Epithelial cell of prostate (primary cell): Measurements from ENCODE around the gene CCS.
A peak's percentile ranks its signal among the peaks of the same experiment; 100 is the strongest.
"Not testable (repeated sequence)": the region's sequence is repeated elsewhere in the genome, so short reads cannot be mapped to it uniquely, and the experiment has no call there.

Source experiments
- DNase-seq: peaks from one replicate; pipeline ENCODE4 v3.0.0-alpha.2; 2011; ENCODE audit warnings: low read depth, low spot score
- H3K27ac ChIP-seq: fragments of 450-650 bp; 2 replicates; pipeline ENCODE4 v1.5.1; 2017; ENCODE audit warnings: mild to moderate bottlenecking

The CCS gene

DNA sequence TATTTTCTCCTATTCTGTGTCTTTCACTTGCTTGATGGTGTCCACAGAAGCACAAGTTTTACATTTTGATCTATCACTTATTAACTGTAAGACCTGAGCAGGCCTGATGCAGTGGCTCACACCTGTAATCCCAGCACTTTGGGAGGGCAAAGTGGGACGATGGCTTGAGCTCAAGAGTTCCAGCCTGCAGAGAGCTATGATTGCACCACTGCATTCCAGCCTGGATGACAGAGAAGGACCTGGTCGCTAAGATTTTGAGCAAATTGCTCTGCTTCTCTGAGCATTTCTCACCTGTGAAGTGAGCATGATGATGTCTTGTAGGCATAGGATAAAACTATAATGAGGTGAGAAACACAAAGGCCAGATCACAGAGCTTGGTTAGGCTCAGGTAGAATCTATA lies 6.8 kb upstream of the CCS start:
- no peak for DNase-seq

DNA sequence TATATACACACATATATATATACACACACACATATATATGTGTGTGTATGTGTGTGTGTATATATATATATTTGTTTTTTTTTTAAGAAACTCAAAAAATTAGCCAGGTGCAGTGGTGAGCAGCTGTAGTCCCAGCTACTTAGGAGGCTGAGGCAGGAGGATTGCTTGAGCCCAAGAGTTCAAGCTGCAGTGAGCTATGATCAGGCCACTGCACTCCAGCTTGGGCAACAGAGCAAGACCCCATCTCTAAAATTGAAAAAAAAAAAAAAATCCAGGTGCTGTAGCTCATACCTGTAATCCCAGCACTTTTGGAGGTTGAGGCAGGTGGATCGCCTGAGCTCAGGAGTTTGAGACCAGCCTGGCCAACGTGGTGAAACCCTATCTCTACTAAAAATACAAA lies 3.7 kb upstream of the CCS start:
- not testable (repeated sequence) for DNase-seq, H3K27ac ChIP-seq

More for the DNA sequence above, 6.8 kb upstream of the CCS start:
- H3K27ac ChIP-seq, result no peak overlapping the region

DNA sequence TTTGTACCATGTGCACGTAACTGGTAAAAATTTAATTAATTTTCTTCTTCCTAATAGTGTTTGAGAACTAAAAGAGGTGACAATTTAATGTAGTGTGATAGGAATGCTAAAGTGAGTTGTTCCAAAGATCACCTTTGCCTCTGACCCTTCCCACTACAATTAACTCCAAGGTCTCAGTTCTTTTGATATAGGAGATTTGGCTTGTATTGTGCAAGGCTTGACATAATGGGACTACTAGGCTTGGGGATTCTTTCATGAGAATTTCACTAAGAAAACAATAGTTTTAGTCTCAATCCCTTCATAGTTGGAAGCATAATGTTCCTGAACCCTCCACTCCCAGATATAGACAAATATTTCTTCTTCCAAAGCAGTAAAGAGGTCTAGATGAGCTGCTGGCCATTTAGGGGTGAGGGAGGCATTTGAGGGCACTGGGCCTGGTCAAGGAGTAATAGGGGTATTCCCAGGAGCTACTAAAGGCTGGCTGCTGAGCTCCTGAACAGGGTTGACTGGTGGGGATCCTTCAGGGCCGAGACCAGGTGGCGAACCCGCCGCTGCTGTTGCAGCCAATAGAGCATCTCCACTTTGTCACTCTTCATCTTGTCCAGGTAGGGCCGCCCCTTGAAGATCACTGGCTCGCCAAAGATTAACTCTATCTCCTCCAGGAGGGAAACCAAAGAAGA lies 2.8 kb upstream of the CCS start:
- no peak overlapping the region for H3K27ac ChIP-seq
- DNase-seq, result no peak

DNA sequence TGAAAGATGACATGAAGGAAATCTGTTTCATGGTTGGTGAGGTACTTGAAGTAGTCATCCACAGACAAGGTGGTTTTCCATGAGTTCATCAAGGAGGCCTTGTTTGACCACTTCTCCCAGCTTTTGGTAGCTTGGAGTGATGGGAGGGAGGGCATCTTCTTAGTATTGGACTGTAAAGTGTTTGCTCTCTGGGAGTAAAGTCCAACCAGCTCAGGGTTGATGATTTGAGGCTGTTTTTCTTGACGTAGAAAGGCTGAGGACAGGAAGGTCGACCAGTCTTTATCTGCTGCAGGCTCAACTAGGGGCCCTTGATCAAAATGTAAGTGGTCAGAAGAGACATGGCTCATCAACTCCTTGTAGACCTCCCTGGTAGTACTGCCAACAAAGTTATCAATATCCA lies 1.8 kb upstream of the CCS start:
- no peak for DNase-seq

DNA sequence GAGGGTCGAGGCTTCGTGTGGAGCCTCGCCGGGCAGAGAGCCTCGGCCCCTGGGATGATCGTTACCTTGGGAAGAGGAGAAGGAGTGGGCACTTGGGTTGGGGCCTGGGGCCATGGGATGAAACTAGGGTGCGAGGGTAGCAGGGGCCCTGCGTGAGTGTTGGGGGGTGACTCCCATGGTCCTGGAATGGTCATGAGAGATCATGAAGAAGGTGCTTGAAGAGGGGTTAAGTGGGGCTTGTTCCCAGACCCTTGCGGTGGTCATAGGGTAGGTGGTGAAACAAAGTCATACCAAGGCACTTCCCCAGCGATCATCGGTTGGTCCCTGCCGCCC lies 284 bp downstream of the CCS start:
- no peak for DNase-seq
- peak overlapping the region; percentile 18 for H3K27ac ChIP-seq

More for the DNA sequence above, 1.8 kb upstream of the CCS start:
- H3K27ac ChIP-seq, result no peak overlapping the region

DNA sequence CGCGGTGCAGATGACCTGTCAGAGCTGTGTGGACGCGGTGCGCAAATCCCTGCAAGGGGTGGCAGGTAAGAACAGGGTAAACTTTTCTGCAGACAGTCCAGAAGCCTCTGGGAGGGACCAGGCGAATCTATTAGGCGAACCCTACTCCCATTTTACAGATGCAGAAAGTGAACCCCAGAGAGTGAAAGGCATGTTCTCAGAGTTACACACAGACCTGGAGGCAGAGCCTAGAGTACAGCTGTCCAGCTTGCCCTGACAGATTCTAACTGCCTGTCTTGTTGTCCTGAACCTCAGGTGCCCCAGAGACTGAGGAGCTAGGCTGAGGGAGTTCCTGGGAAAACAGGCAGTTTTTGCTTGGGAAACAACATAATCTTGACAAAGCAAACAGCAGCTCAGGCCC lies 665 bp downstream of the CCS start:
- H3K27ac ChIP-seq, result no peak overlapping the region
- no peak for DNase-seq

DNA sequence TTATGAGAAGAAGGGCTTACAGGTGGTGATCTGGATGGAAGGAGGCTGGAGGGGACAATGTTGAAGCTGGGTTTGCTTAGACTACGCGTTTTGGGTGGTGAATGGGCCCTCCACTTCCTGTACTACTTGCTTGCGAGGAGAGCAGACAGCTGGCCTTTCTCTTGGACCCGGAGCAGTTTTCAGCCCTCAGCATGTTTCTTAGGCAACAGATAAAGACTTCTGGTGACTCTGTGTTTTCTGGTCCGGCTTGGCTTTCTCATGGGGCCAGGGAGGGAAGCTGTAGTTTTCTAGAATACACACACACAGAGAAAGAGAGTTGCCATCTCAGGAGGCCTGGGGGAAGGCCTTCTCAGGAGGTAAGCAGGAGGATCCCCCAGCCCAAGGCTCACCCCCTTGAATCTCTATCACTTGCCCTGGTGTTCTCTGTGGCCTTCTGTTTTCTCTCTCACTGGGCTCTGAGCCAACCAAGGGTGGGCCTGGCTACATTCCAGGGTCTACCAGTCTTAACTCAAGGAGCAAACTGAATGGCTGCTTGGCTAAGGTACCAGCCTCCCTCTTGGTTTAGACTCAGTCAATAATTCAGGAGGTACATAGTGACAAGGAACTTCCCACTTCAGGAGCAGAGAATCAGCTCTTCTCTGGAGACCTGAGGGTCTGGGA lies 2.4 kb downstream of the CCS start:
- no peak overlapping the region for H3K27ac ChIP-seq
- no peak for DNase-seq

DNA sequence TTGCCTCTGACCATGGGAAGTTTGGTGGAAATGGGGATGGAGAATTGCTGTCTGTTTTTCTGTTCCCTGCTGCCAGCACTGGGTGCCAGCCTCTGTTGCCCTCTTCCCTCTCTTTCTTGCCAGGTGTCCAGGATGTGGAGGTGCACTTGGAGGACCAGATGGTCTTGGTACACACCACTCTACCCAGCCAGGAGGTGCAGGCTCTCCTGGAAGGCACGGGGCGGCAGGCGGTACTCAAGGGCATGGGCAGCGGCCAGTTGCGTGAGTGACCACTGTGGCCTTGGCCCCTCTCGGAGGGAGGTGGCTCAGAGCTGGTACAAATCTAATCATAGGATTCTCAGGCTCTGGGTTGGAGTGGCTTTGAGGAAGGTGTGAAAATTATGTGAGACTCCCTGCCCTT lies 6.0 kb downstream of the CCS start:
- no peak for DNase-seq
- no peak overlapping the region for H3K27ac ChIP-seq

DNA sequence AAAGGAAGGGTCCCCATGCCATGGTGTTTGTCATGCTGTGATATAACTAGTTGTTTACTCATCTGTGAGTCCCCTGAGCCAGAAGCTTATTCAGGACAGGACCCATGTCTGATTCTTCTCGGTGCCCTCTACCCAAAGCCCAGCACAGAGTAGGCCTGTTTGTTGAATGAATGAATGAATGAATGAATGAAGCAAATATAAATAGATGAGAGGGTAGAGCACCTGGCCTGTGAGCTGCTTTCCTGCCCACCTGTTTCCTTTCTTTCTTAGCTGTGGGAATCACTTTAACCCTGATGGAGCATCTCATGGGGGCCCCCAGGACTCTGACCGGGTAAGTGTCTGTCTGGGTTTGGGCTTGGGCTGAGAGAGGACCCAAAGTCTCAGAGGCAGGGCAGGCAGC lies 7.2 kb downstream of the CCS start:
- no peak overlapping the region for H3K27ac ChIP-seq
- no peak for DNase-seq

DNA sequence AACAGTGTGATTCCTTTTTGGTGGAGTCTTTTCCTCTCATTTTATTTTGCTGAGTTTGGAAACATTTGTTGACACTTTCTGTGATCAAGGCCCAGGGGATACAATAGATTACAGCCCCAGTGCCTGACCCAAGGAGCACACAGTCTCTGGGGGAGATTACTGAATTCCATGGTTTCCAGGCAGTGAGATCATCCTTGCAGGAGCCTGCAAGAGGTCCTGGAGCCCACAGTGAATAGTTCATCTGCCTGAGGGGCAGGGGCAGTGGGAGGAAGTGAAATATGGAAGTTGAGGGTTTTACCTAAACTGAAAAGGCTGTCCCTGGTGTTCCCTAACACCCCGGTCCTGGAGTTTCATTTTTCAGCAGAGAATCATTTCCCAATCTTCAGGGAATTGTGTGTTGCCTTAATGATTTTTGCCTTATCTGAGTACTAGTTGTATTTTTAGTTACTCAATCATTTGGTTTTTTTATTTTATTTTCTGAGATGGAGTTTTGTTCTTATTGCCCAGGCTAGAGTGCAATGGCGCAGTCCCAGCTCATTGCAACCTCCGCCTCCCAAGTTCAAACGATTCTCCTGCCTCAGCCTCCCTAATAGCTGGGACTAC lies 7.7 kb downstream of the CCS start:
- no peak for DNase-seq
- H3K27ac ChIP-seq, result no peak overlapping the region

DNA sequence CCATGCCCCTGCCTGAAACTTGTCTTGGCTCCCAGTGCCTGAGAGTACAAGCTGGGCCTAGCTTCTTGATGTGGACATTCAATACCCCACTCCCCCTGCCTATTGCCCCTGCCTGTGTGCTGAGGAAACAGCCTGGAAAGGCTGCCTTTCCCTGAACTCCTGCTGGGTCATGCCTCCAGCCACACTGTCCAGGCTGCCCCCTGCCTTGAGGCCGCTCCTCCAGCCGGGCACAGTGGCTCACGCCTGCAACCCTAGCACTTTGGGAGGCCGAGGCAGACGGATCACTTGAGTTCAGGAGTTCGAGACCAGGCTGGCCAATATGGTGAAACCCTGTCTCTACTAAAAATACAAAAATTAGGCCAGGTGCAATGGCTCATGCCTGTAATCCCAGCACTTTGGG lies 10.1 kb downstream of the CCS start:
- no peak for DNase-seq
- H3K27ac ChIP-seq, result no peak overlapping the region

DNA sequence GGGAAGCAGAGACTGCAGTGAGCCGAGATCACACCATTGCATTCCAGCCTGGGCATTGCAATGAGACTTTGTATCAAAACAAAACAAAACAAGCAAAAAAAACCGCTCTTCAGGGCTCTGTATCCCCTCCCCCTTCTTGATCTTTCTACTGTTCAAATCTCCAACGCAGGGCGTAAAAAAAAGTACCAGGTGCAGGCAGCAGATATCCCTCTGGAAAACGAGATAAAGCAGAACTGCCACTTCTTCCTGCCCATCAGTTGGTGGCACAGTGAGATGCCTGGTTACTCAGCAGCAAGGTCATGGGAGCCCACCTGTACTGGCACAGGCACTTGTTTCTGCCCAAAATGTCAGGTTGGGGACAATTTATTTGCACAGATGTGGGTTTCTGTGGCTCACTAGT lies 11.2 kb downstream of the CCS start:
- no peak for DNase-seq
- no peak overlapping the region for H3K27ac ChIP-seq

DNA sequence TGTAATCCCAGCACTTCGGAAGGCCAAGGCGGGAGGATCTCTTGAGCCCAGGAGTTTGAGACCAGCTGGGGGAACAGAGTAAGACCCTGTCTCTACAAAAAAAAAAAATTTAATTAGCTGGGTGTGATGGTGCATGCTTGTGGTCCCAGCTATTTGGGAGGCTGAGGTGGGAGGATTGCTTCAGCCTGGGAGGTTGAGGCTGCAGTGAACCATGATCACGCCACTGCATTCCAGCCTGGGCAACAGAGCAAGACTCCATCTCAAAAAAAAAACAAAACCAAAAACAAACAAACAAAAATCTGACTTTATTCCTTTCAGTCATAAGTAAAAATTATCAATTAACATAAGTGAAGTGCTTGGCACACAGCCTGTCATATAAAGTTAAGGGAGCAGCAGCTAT lies 13.6 kb downstream of the CCS start:
- peak overlapping the region; percentile 84 for H3K27ac ChIP-seq
- not testable (repeated sequence) for DNase-seq

DNA sequence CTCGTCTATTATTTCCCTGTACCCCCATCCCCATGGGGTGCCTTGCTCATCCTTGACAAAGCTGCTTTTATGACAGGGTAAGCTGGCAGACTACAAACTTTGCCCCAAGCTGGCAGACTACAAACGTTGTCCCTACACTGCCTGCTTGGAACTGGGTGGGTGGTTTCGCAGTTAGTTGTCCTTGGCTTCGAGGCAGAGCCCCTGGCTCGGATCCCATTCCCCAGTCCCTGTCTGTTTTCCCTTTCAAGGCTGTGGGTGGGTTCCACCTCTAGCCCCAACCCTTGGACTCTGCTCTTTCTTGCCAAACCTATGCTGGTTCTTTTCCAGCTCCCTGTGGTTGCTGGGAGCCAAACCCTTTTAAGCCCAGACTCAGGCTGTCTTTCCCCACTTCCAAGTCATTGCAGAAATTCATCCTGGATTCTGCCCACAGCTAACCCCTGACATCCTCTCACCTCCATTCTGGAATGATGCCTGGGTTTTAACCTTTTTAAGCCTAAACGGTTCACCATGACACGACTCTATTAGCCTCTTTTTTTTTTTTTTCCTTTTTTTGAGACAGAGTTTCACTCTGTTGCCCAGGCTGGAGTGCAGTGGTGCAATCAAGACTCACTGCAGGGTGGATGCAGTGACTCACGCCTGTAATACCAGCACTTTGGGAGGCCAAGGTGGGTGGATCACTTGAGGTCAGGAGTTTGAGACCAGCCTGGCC lies 14.3 kb downstream of the CCS start:
- no peak for DNase-seq
- peak overlapping the region; percentile 84 for H3K27ac ChIP-seq

DNA sequence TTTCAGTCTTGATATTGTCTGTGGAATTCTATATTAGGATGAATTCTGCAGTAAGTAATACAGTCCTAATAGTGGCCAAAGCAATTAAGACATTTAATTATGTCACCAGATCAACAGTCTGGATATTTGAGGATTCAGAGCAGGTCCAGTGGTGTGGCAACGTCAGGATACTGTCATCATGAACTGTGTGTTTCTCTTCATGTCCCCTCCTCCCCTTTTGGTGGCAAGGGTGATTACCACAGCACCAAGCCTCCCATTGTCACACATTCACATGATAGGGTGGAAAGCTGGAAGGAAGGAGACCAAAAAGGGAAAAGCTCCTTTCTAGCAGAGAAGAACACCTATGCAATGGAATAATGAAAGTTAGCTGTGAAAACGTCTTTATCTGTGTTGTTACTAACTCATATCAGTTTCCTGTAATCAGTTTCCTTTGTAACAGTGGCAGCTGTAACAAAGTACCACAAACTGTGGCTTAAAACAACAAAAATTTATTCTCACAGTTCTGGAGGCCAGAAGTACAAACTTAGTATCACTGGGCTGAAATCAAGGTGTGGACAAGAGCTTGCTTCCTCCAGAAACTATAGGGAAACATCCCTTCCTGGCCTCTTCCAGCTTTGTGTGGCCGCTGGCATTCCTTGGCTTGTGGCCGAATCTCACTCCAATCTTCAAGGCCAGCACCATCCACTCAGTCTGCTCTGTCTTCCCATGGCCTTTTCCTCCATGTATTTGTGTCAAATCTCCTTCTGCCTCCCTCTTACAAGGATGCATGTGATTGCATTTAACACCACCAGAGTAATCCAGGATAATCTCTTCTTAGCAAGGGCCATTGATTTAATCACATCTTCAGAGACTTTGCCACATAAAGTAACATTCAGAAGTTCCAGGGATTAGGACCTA lies 17.0 kb downstream of the CCS start:
- no peak for DNase-seq
- no peak overlapping the region for H3K27ac ChIP-seq

DNA sequence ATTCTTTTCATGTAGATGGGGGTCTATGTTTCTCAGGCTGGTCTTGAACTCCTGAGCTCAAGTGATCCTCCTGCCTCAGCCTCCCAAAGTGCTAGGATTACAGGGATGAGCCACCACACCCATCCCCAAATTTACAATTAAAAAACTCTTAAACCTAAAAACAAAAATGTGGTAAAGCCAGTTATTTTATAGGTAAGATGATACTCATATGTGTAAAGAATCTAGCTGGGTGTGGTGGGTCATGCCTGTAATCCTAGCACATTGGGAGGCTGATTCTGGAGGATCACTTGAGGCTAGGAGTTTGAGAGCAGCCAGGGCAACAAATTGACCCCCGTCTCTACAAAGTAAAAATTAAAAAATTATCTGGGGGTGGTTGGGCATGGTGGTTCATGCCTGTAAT lies 19.5 kb downstream of the CCS start:
- DNase-seq, result no peak
- no peak overlapping the region for H3K27ac ChIP-seq

DNA sequence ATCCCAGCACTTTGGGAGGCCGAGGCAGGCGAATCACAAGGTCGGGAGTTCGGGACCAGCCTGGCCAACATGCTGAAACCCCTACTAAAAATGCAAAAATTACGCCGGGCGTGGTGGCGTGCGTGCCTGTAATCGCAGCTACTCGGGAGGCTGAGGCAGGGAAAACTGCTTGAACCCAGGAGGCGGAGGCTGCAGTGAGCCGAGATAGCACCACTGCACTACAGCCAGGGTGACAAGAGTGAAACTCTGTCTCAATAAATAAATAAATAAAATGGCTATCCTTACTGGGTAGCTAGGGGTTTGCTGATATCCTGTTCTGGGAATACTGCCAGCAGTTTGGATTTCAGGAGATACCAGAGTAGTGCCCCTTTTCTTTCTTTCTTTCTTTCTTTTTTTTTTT lies 21.1 kb downstream of the CCS start:
- DNase-seq, result no peak
- H3K27ac ChIP-seq, result no peak overlapping the region

DNA sequence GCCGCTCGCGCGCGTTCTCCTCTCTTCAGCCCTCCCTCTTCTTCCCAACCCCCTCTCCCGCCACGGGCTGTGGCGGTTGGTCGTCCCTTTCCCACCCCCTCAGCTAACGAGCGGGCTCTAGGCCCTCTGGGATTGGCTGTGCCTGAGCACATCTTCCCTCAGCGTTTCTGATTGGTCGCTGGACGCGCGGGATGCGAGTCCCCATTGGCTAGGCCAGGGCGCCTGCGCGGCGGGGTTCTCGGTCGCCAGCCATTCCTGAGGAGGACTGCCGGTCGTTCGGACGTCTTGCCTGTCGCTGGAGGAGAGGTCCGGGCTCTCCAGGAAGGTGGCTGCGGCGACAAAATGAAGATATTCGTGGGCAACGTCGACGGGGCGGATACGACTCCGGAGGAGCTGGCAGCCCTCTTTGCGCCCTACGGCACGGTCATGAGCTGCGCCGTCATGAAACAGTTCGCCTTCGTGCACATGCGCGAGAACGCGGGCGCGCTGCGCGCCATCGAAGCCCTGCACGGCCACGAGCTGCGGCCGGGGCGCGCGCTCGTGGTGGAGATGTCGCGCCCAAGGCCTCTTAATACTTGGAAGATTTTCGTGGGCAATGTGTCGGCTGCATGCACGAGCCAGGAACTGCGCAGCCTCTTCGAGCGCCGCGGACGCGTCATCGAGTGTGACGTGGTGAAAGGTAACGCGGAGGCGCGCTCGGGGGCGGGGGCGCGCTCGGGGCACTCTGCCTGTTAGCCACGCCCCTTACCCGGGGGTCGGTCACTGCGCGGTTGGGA lies 23.6 kb downstream of the CCS start, which contains the start of gene RBM14:
RBM14 (plus strand) TSS at position 252 of the 776 bp plus-strand sequence; CDS start at position 343, 91 bp downstream.
- peak; percentile 94 for DNase-seq
- peak within 1 kb of the TSS; percentile 80 for H3K27ac ChIP-seq

DNA sequence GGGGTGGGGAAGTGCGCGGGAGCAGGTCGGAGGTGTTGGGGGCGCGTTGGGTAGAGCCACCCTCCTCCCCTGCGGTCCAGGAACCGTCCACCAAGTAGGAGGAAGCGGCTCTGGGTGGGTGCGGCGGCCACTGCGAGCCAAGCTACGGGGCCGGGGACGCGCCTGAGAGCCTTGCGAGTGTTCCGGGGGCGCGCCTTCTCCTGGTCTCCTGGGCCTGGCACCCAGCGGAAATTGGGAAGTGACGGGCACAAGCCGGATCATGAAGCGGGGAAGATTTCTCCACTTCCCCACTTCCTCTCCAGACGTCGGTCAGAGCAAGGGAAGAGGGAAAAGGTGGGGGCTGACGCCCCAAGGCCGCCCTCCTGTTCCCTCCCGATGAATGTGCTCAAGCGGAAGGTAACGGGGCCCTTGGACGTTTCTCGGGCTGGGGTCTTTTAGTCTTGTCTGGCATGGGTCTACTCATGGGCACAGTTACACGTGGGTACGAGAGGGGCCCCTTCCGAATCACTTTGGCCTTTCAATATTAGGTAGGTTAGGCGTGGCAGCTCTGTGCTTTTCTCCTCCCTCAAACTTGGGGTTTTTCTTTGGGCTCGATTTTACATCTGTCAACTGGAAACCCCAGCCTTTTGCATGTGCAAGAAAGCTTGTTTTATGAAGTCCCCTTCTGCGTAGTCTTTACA lies 24.3 kb downstream of the CCS start:
- DNase-seq, result no peak
- peak overlapping the region; percentile 80 for H3K27ac ChIP-seq
